Neuron (in vitro differentiated cells): ENCODE data around the gene POC1B.

Experiments
- H2AFZ ChIP-seq: one replicate; pipeline ENCODE4 v1.6.1; 2013; ENCODE audit warnings: low read depth, mild to moderate bottlenecking, inconsistent platforms, low read length, moderate library complexity
- H3K27me3 ChIP-seq: one replicate; pipeline ENCODE4 v1.6.1; 2013; ENCODE audit warnings: low read length; ENCODE audit not compliant: insufficient read depth
- H3K36me3 ChIP-seq: one replicate; pipeline ENCODE4 v1.6.1; 2013; ENCODE audit warnings: low read length; ENCODE audit not compliant: insufficient read depth
- H3K4me1 ChIP-seq: one replicate; pipeline ENCODE4 v1.6.1; 2013; ENCODE audit warnings: low read length; ENCODE audit not compliant: insufficient read depth
- H3K4me3 ChIP-seq: 2 replicates; pipeline ENCODE4 v1.5.1; 2013; ENCODE audit warnings: mild to moderate bottlenecking, low read length, moderate library complexity
- H3K9me3 ChIP-seq: one replicate; pipeline ENCODE4 v1.6.1; 2013; ENCODE audit warnings: low read length

The POC1B gene

GRCh38 chr12:89432396-89432795 lies 93.5 kb downstream of the POC1B start:
- Histone ChIP-seq H3K27me3 (no peaks in the 10 kb centered on the region), H3K36me3 (no peaks in the 10 kb centered on the region), H2AFZ (no peak overlapping the region), H3K4me1 (no peaks in the 10 kb centered on the region), H3K9me3 (peaks cover 6% of the 10 kb centered on the region), H3K4me3 (no peak overlapping the region)

- Histone ChIP-seq H3K36me3 (no peaks in the 10 kb centered on the region), H3K4me1 (no peaks in the 10 kb centered on the region), H3K4me3 (no peak overlapping the region), H3K27me3 (no peaks in the 10 kb centered on the region), H3K9me3 (peaks cover 6% of the 10 kb centered on the region), H2AFZ (no peak overlapping the region)
Measured at GRCh38 chr12:89429528-89429927, 96.3 kb downstream of the POC1B start.

- no peaks in the 10 kb centered on the region for H3K27me3 ChIP-seq
- no peak overlapping the region for H2AFZ ChIP-seq
- H3K4me1 ChIP-seq = no peaks in the 10 kb centered on the region
- no peaks in the 10 kb centered on the region for H3K36me3 ChIP-seq
- H3K4me3 ChIP-seq = no peak overlapping the region
- H3K9me3 ChIP-seq = peaks cover 2% of the 10 kb centered on the region
Measured at GRCh38 chr12:89427508-89428156, 98.2 kb downstream of the POC1B start.

- no peaks in the 10 kb centered on the region for H3K36me3 ChIP-seq
- no peaks in the 10 kb centered on the region for H3K27me3 ChIP-seq
- H2AFZ ChIP-seq = no peak overlapping the region
- no peaks in the 10 kb centered on the region for H3K9me3 ChIP-seq
- no peaks in the 10 kb centered on the region for H3K4me1 ChIP-seq
- no peak overlapping the region for H3K4me3 ChIP-seq
Measured at GRCh38 chr12:89424846-89425245, 101.0 kb downstream of the POC1B start.

GRCh38 chr12:89424389-89424788 lies 101.5 kb downstream of the POC1B start:
- no peaks in the 10 kb centered on the region for H3K36me3 ChIP-seq
- H3K27me3 ChIP-seq = no peaks in the 10 kb centered on the region
- no peak overlapping the region for H3K4me3 ChIP-seq
- no peak overlapping the region for H2AFZ ChIP-seq
- no peaks in the 10 kb centered on the region for H3K4me1 ChIP-seq
- no peaks in the 10 kb centered on the region for H3K9me3 ChIP-seq

GRCh38 chr12:89421092-89421835 lies 104.6 kb downstream of the POC1B start:
- H2AFZ ChIP-seq = no peak overlapping the region
- no peaks in the 10 kb centered on the region for H3K27me3 ChIP-seq
- H3K4me3 ChIP-seq = no peak overlapping the region
- no peaks in the 10 kb centered on the region for H3K36me3 ChIP-seq
- no peaks in the 10 kb centered on the region for H3K9me3 ChIP-seq
- no peaks in the 10 kb centered on the region for H3K4me1 ChIP-seq

- no peaks in the 10 kb centered on the region for H3K9me3 ChIP-seq
Measured at GRCh38 chr12:89418228-89418910, 107.5 kb downstream of the POC1B start.

GRCh38 chr12:89417246-89417977 lies 108.4 kb downstream of the POC1B start:
- Histone ChIP-seq H3K27me3 (no peaks in the 10 kb centered on the region), H3K4me1 (no peaks in the 10 kb centered on the region), H2AFZ (no peak overlapping the region), H3K36me3 (no peaks in the 10 kb centered on the region), H3K9me3 (no peaks in the 10 kb centered on the region), H3K4me3 (no peak overlapping the region)

More at GRCh38 chr12:89418228-89418910, 107.5 kb downstream of the POC1B start:
- no peaks in the 10 kb centered on the region for H3K27me3 ChIP-seq
- no peak overlapping the region for H3K4me3 ChIP-seq
- no peaks in the 10 kb centered on the region for H3K36me3 ChIP-seq
- H2AFZ ChIP-seq = no peak overlapping the region
- H3K4me1 ChIP-seq = no peaks in the 10 kb centered on the region

GRCh38 chr12:89416049-89416792 lies 109.6 kb downstream of the POC1B start:
- Histone ChIP-seq H3K9me3 (no peaks in the 10 kb centered on the region), H3K36me3 (no peaks in the 10 kb centered on the region), H3K4me1 (no peaks in the 10 kb centered on the region), H3K4me3 (no peak overlapping the region), H2AFZ (no peak overlapping the region), H3K27me3 (no peaks in the 10 kb centered on the region)

- H2AFZ ChIP-seq = no peak overlapping the region
- H3K4me1 ChIP-seq = no peaks in the 10 kb centered on the region
- H3K27me3 ChIP-seq = no peaks in the 10 kb centered on the region
- no peaks in the 10 kb centered on the region for H3K36me3 ChIP-seq
- no peak overlapping the region for H3K4me3 ChIP-seq
- H3K9me3 ChIP-seq = no peaks in the 10 kb centered on the region
Measured at GRCh38 chr12:89414851-89415250, 111.0 kb downstream of the POC1B start.

- H3K36me3 ChIP-seq = no peaks in the 10 kb centered on the region
- no peaks in the 10 kb centered on the region for H3K4me1 ChIP-seq
- H3K9me3 ChIP-seq = no peaks in the 10 kb centered on the region
- H3K27me3 ChIP-seq = no peaks in the 10 kb centered on the region
- H3K4me3 ChIP-seq = no peak overlapping the region
- H2AFZ ChIP-seq = no peak overlapping the region
Measured at GRCh38 chr12:89414322-89414721, 111.5 kb downstream of the POC1B start.

GRCh38 chr12:89413234-89413633 lies 112.6 kb downstream of the POC1B start:
- H3K4me1 ChIP-seq = no peaks in the 10 kb centered on the region
- no peaks in the 10 kb centered on the region for H3K36me3 ChIP-seq
- no peaks in the 10 kb centered on the region for H3K27me3 ChIP-seq
- no peak overlapping the region for H2AFZ ChIP-seq
- no peak overlapping the region for H3K4me3 ChIP-seq
- no peaks in the 10 kb centered on the region for H3K9me3 ChIP-seq
